ENCODE results near the gene TBX18.

DNA sequence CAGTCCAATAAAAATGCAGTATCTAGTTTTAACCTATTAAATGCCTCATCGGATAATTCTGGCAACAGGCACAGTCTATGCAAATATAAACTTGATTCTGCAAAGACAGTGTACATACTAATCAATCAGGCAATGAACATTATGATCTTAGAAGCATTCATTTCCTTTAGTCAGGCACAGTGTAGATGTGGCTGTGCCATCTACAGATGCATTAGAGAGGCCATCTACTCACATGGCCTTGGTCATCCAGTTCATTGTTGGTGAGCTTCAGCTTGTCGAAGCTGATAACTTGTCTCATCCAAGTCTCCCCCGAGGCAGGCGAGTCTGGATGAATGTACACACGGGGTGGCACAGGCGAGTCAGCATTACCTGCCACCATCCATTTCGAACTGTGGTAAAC is 7.9 kb downstream of the TBX18 start:
- TF ChIP-seq, protein P1, sequence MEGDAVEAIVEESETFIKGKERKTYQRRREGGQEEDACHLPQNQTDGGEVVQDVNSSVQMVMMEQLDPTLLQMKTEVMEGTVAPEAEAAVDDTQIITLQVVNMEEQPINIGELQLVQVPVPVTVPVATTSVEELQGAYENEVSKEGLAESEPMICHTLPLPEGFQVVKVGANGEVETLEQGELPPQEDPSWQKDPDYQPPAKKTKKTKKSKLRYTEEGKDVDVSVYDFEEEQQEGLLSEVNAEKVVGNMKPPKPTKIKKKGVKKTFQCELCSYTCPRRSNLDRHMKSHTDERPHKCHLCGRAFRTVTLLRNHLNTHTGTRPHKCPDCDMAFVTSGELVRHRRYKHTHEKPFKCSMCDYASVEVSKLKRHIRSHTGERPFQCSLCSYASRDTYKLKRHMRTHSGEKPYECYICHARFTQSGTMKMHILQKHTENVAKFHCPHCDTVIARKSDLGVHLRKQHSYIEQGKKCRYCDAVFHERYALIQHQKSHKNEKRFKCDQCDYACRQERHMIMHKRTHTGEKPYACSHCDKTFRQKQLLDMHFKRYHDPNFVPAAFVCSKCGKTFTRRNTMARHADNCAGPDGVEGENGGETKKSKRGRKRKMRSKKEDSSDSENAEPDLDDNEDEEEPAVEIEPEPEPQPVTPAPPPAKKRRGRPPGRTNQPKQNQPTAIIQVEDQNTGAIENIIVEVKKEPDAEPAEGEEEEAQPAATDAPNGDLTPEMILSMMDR (IDR thresholded peaks at IDR 0.05; ENCODE audit: low read depth, low read length) = no peak
- TF ChIP-seq POLR2A (IDR thresholded peaks at IDR 0.05; ENCODE audit: extremely low read depth, insufficient read length) = no peak

Measured in NB4 (cell line).